Activated naive CD8-positive, alpha-beta T cell treated with anti-CD3 and anti-CD28 coated beads, Interleukin-2, amount 50 U/mL, for 16 hours (primary cell): ENCODE measurements around the gene NUP188.
A peak's percentile ranks its signal among the peaks of the same experiment; 100 is the strongest.

ENCODE experiments used
- DNase-seq: peaks from one replicate; pipeline ENCODE4 v3.0.0-alpha.2; 2020; ENCODE audit warnings: low read depth, low spot score

Gene NUP188

GRCh38 chr9:128947527-128948301 is at the start of gene NUP188, which contains the start of gene DOLK:
Gene NUP188, plus strand, starts transcription at chr9:128947699. Its CDS starts 21 bp downstream, at chr9:128947720.
Gene DOLK, minus strand, starts transcription at chr9:128947603. Its CDS starts 300 bp downstream, at chr9:128947303.
- peak; percentile 98 for DNase-seq

GRCh38 chr9:128898382-128898781 is 49.1 kb upstream of the NUP188 start:
- no peak for DNase-seq

GRCh38 chr9:128898845-128899565 is 48.5 kb upstream of the NUP188 start:
- no peak for DNase-seq

GRCh38 chr9:128899566-128900322 is 47.8 kb upstream of the NUP188 start:
- DNase-seq: no peak

GRCh38 chr9:128901379-128901778 is 46.1 kb upstream of the NUP188 start:
- DNase-seq: no peak

- no peak for DNase-seq
Observed at GRCh38 chr9:128901822-128902221, 45.7 kb upstream of the NUP188 start.

- DNase-seq: peak; percentile 65
Observed at GRCh38 chr9:128902351-128903078, 45.0 kb upstream of the NUP188 start.

GRCh38 chr9:128903079-128903461 is 44.4 kb upstream of the NUP188 start:
- DNase-seq: no peak

GRCh38 chr9:128903871-128904620 is 43.5 kb upstream of the NUP188 start:
- DNase-seq: no peak

GRCh38 chr9:128905964-128906363 is 41.5 kb upstream of the NUP188 start:
- DNase-seq: no peak

- no peak for DNase-seq
Observed at GRCh38 chr9:128906741-128907140, 40.8 kb upstream of the NUP188 start.

- no peak for DNase-seq
Observed at GRCh38 chr9:128908372-128908771, 39.1 kb upstream of the NUP188 start.

- no peak for DNase-seq
Observed at GRCh38 chr9:128909859-128910258, 37.6 kb upstream of the NUP188 start.

- no peak for DNase-seq
Observed at GRCh38 chr9:128910906-128911305, 36.6 kb upstream of the NUP188 start.

- DNase-seq: no peak
Observed at GRCh38 chr9:128911529-128912035, 35.9 kb upstream of the NUP188 start.

GRCh38 chr9:128912270-128912853 is 35.1 kb upstream of the NUP188 start:
- DNase-seq: no peak

- DNase-seq: no peak
Observed at GRCh38 chr9:128913048-128913900, 34.2 kb upstream of the NUP188 start.

- DNase-seq: no peak
Observed at GRCh38 chr9:128913995-128914772, 33.3 kb upstream of the NUP188 start.
